HCT116 (cell line): Measurements from ENCODE around the gene CACNA1A. TPM values are rescaled to one million over a fixed set of nuclear protein-coding genes. Genes with fewer than 3 reads are reported as not detected.

ENCODE experiments used
- ATAC-seq: fragments of 200-7000 bp; cut with Tn5 transposase; 2 replicates; pipeline ENCODE4 v1.9.1; 2020; ENCODE audit warnings: mild to moderate bottlenecking, moderate library complexity
- BruUV-seq: library from RNA; stranded (reverse); fragments of 400-500 nt; replicated peaks from 2 replicates; lab custom pipeline; 2021; lab: Mats Ljungman, UMichigan
- CTCF ChIA-PET: fragments of 300-600 bp; sonication (Branson Sonifier 250); formaldehyde crosslinking; loops from one replicate; lab custom pipeline; 2021; ENCODE audit warnings: antibody characterized with exemption; lab: Charles Lee
- POLR2A ChIA-PET: fragments of 300-600, 350-600 bp; sonication (Branson Sonifier 250); formaldehyde crosslinking; loops from one replicate; lab custom pipeline; 2021; ENCODE audit warnings: antibody characterized with exemption; lab: Charles Lee
- RAD21 ChIA-PET, 2 experiments: fragments of 300-600 bp; sonication (Branson Sonifier 250); formaldehyde crosslinking; loops; one replicate each; lab custom pipeline; 2023; ENCODE audit warnings: low total read pairs in 2 of 2; ENCODE audit not compliant: uncharacterized antibody in 2 of 2, unreplicated experiment in 2 of 2, low non-redundant PET in 1 of 2; lab: Charles Lee
- DNase-seq: peaks from one replicate; pipeline ENCODE4 v3.0.0-alpha.2; 2010; ENCODE audit warnings: low read depth, low spot score
- H2AFZ ChIP-seq: fragments of 200-600 bp; shearing (Covaris generic), sonication (generic); 2 replicates; pipeline ENCODE4 v1.6.1; 2017; ENCODE audit warnings: low read depth, mixed run types, mixed read lengths, antibody characterized with exemption, low read length; ENCODE audit not compliant: poor library complexity, severe bottlenecking
- H3K27ac ChIP-seq: 2 replicates; pipeline ENCODE4 v1.5.1; 2012; ENCODE audit warnings: low read depth, low read length
- H3K27me3 ChIP-seq: fragments of 200-600 bp; sonication (generic); 2 replicates; pipeline ENCODE4 v1.6.1; 2016; ENCODE audit warnings: mixed run types, low read length, mixed read lengths; ENCODE audit not compliant: insufficient read depth
- H3K36me3 ChIP-seq, 2 experiments: fragments of 200-500 bp in 1 of 2; fragments of 200-600 bp in 1 of 2; sonication (Bioruptor generic) in 1 of 2; sonication (generic) in 1 of 2; 2 replicates each; pipeline versions ENCODE4 v1.5.1 to v1.6.1; 2014 to 2016; ENCODE audit warnings: low read length in 2 of 2, inconsistent platforms in 1 of 2, mixed read lengths in 1 of 2, mixed run types in 1 of 2; ENCODE audit not compliant: insufficient read depth in 2 of 2, control insufficient read depth in 1 of 2
- H3K4me1 ChIP-seq, 2 experiments: fragments of 200-600 bp in 1 of 2; sonication (generic) in 1 of 2; 2 replicates each; pipeline versions ENCODE4 v1.5.1 to v1.6.1; 2012 to 2017; ENCODE audit warnings: low read length in 2 of 2, inconsistent platforms in 1 of 2, mild to moderate bottlenecking in 1 of 2, mixed read lengths in 1 of 2, mixed run types in 1 of 2, moderate library complexity in 1 of 2; ENCODE audit not compliant: insufficient read depth in 2 of 2, control insufficient read depth in 1 of 2
- H3K4me2 ChIP-seq: fragments of 200-600 bp; sonication (generic); 2 replicates; pipeline ENCODE4 v1.6.1; 2017; ENCODE audit warnings: mixed run types, low read length, mixed read lengths
- H3K4me3 ChIP-seq, 2 experiments: fragments of 200-600 bp in 1 of 2; sonication (generic) in 1 of 2; replicated peaks in 1 of 2; 2 replicates each; pipeline ENCODE4 v1.5.1; 2011 to 2016; ENCODE audit warnings: low read length in 2 of 2, control low read depth in 1 of 2, low read depth in 1 of 2, mild to moderate bottlenecking in 1 of 2, mixed read lengths in 1 of 2, mixed run types in 1 of 2
- H3K79me2 ChIP-seq: fragments of 200-600 bp; sonication (generic); 2 replicates; pipeline ENCODE4 v1.6.1; 2017; ENCODE audit warnings: mild to moderate bottlenecking, mixed run types, low read length, moderate library complexity, mixed read lengths; ENCODE audit not compliant: insufficient read depth
- H3K9ac ChIP-seq: fragments of 200-600 bp; sonication (generic); 2 replicates; pipeline ENCODE4 v1.6.1; 2016; ENCODE audit warnings: low read length, mixed read lengths
- H3K9me2 ChIP-seq: fragments of 200-600 bp; sonication (generic), shearing (Covaris generic); 2 replicates; pipeline ENCODE4 v1.6.1; 2017; ENCODE audit warnings: mixed run types, mild to moderate bottlenecking, moderate library complexity; ENCODE audit not compliant: insufficient read depth
- H3K9me3 ChIP-seq, 2 experiments: fragments of 200-500 bp in 1 of 2; fragments of 200-600 bp in 1 of 2; sonication (Bioruptor generic) in 1 of 2; sonication (generic) in 1 of 2; 2 replicates each; pipeline ENCODE4 v1.6.1; 2014 to 2017; ENCODE audit warnings: low read length in 2 of 2, mixed read lengths in 2 of 2, inconsistent platforms in 1 of 2, low read depth in 1 of 2, mild to moderate bottlenecking in 1 of 2, mixed run types in 1 of 2, moderate library complexity in 1 of 2; ENCODE audit not compliant: control insufficient read depth in 1 of 2, insufficient read depth in 1 of 2
- H4K20me1 ChIP-seq: fragments of 200-600 bp; sonication (generic), shearing (Covaris generic); 2 replicates; pipeline ENCODE4 v1.6.1; 2017; ENCODE audit warnings: mixed run types, mild to moderate bottlenecking, moderate library complexity; ENCODE audit not compliant: insufficient read depth
- EZH2 ChIP-seq: fragments of 200-600 bp; sonication (generic); IDR thresholded peaks from 2 replicates; pipeline ENCODE4 v1.6.1; 2017; ENCODE audit warnings: antibody characterized with exemption, mixed run types
- JUND ChIP-seq: IDR thresholded peaks from 2 replicates; pipeline ENCODE4 v1.6.1; 2012
- POLR2A ChIP-seq: IDR thresholded peaks from 2 replicates; pipeline ENCODE4 v1.7.0; 2011; ENCODE audit warnings: borderline replicate concordance; ENCODE audit not compliant: insufficient read depth, insufficient read length; ENCODE audit errors: extremely low read depth
- POLR2AphosphoS5 ChIP-seq: IDR thresholded peaks from 2 replicates; pipeline ENCODE4 v1.6.1; 2011; ENCODE audit warnings: mild to moderate bottlenecking, low read depth, low read length, moderate library complexity
- REST ChIP-seq: IDR thresholded peaks from 2 replicates; pipeline ENCODE4 v1.6.1; 2012; ENCODE audit warnings: low read depth
- SIN3A ChIP-seq: IDR thresholded peaks from 2 replicates; pipeline ENCODE4 v1.6.1; 2012; ENCODE audit warnings: low read depth
- ZBTB33 ChIP-seq: IDR thresholded peaks from 2 replicates; pipeline ENCODE4 v1.6.1; 2011; ENCODE audit warnings: mild to moderate bottlenecking, low read length, moderate library complexity; ENCODE audit not compliant: insufficient replicate concordance; ENCODE audit errors: extremely low read depth
- intact Hi-C: fragments of 100-400 bp; cut with micrococcal nuclease; formaldehyde crosslinking; loops from 2 replicates; pipeline ENCODE4 v1.10.0; 2022
- total RNA-seq: library from RNA; stranded (reverse); gene quantifications from one replicate; pipeline ENCODE4 v1.2.1, GENCODE V29; 2021; ENCODE audit not compliant: unreplicated experiment
- TF ChIP-seq, protein P1 (sequence below), 3 experiments: fragments of 200-600 bp in 1 of 3; sonication (generic) in 1 of 3; IDR thresholded peaks in 2 of 3; conservative IDR thresholded peaks in 1 of 3; 2 replicates each; pipeline ENCODE4 v1.5.1; 2012 to 2017; ENCODE audit warnings: low read depth in 2 of 3, low read length in 2 of 3, antibody characterized with exemption in 1 of 3, borderline replicate concordance in 1 of 3, control low read depth in 1 of 3, mild to moderate bottlenecking in 1 of 3, mixed read lengths in 1 of 3, mixed run types in 1 of 3, moderate library complexity in 1 of 3; ENCODE audit not compliant: insufficient read depth in 1 of 3

CACNA1A gene
- total RNA-seq, 1 experiment from 2014 or later: 7.5 TPM

DNA sequence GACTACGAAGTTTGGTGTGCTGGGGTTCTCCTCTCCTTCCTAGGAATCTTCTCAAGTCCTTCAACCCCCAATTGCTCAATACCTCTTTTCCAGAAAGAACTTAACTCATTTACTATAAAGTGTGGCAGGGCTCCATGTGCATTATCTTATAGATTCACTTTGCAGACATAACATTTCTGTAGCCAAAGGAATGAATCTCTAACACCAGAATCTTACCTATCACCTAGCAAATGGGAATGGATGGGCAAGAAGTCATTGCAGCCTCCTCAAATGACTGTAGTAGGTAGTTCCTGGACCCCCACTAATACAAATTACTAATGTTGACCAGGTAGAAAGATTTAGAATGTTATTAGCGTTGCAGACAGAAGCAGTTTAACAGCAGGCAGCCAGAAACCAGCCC lies 5.7 kb upstream of the CACNA1A start:
- CTCF ChIA-PET: no interaction called here
- RAD21 ChIA-PET: no interaction called here
- TF ChIP-seq REST: no peak
- no peak for TF ChIP-seq JUND
- TF ChIP-seq SIN3A: no peak
- no peak for TF ChIP-seq ZBTB33
- 0 out of 2 replicates have a peak, but pooled peaks have one; percentile 3 for TF ChIP-seq EZH2
- TF ChIP-seq, protein P1, sequence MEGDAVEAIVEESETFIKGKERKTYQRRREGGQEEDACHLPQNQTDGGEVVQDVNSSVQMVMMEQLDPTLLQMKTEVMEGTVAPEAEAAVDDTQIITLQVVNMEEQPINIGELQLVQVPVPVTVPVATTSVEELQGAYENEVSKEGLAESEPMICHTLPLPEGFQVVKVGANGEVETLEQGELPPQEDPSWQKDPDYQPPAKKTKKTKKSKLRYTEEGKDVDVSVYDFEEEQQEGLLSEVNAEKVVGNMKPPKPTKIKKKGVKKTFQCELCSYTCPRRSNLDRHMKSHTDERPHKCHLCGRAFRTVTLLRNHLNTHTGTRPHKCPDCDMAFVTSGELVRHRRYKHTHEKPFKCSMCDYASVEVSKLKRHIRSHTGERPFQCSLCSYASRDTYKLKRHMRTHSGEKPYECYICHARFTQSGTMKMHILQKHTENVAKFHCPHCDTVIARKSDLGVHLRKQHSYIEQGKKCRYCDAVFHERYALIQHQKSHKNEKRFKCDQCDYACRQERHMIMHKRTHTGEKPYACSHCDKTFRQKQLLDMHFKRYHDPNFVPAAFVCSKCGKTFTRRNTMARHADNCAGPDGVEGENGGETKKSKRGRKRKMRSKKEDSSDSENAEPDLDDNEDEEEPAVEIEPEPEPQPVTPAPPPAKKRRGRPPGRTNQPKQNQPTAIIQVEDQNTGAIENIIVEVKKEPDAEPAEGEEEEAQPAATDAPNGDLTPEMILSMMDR (IDR thresholded peaks at IDR 0.05 in 2 of 3, conservative IDR thresholded peaks at IDR 0.05 in 1 of 3; ENCODE audit: borderline replicate concordance in 1 of 3, insufficient read depth in 1 of 3, low read depth in 2 of 3, low read length in 2 of 3): no peak
- TF ChIP-seq POLR2A: no peak
- no peak for TF ChIP-seq POLR2AphosphoS5

More for the DNA sequence above, 5.7 kb upstream of the CACNA1A start:
- no peaks in the 10 kb centered on the region for H3K79me2 ChIP-seq
- intact Hi-C loops: no loop called here
- H3K27ac ChIP-seq: no peak overlapping the region
- H3K4me3 ChIP-seq: no peak overlapping the region
- H3K4me1 ChIP-seq: no peaks in the 10 kb centered on the region
- H3K9me2 ChIP-seq: no peaks in the 10 kb centered on the region
- DNase-seq (no peak), ATAC-seq (no peak)
- H3K27me3 ChIP-seq: peaks cover 68% of the 10 kb centered on the region
- no peaks in the 10 kb centered on the region for H4K20me1 ChIP-seq
- POLR2A ChIA-PET: no interaction called here
- H3K4me2 ChIP-seq: no peak overlapping the region
- H3K9ac ChIP-seq: no peak overlapping the region
- H3K36me3 ChIP-seq: no peaks in the 10 kb centered on the region
- no peak overlapping the region for H2AFZ ChIP-seq
- BruUV-seq: no TSS peak
- no peaks in the 10 kb centered on the region for H3K9me3 ChIP-seq
